ENCODE data around the gene CDHR3. TPM values are rescaled to one million over a fixed set of nuclear protein-coding genes. Genes with fewer than 3 reads are reported as not detected.
A peak's percentile ranks its signal among the peaks of the same experiment; 100 is the strongest.
"Not testable (repeated sequence)": the region's sequence is repeated elsewhere in the genome, so short reads cannot be mapped to it uniquely, and the experiment has no call there.

Gene CDHR3
- total and polyA plus RNA-seq, 9 donors, result 6.4 to 22.5 (median 8.9) TPM

GRCh38 chr7:105990727-105991453 lies 27.8 kb downstream of the CDHR3 start:
- peak; percentile 88 for DNase-seq
- Histone ChIP-seq H3K27ac (ENCODE audit: low read length) (no peak overlapping the region), H3K4me3 (ENCODE audit: low read length) (no peak overlapping the region), H3K4me1 (ENCODE audit: control insufficient read depth, insufficient read depth, low read length) (peaks cover 8% of the 10 kb centered on the region), H3K9me3 (replicated peaks; ENCODE audit: control insufficient read depth, low read depth, low read length) (no peaks in the 10 kb centered on the region), H3K36me3 (ENCODE audit: control insufficient read depth, insufficient read depth, low read length) (no peaks in the 10 kb centered on the region), H3K27me3 (ENCODE audit: control insufficient read depth, insufficient read depth, low read length) (peaks cover 2% of the 10 kb centered on the region)
- 8% methylated on average over 2 of the region's 5 CpGs for WGBS (ENCODE audit: insufficient coverage)

- no peaks in the 10 kb centered on the region for H3K9me3 ChIP-seq (replicated peaks; ENCODE audit: control insufficient read depth, low read depth, low read length)
- H3K36me3 ChIP-seq (ENCODE audit: control insufficient read depth, insufficient read depth, low read length), result no peaks in the 10 kb centered on the region
- 72% methylated on average over 3 of the region's 7 CpGs for WGBS (ENCODE audit: insufficient coverage)
- H3K4me3 ChIP-seq (ENCODE audit: low read length), result no peak overlapping the region
- H3K4me1 ChIP-seq (ENCODE audit: control insufficient read depth, insufficient read depth, low read length), result peaks cover 10% of the 10 kb centered on the region
- DNase-seq, result no peak
- no peak overlapping the region for H3K27ac ChIP-seq (ENCODE audit: low read length)
- H3K27me3 ChIP-seq (ENCODE audit: control insufficient read depth, insufficient read depth, low read length), result peaks cover 2% of the 10 kb centered on the region
These were observed 29.8 kb downstream of the CDHR3 start for GRCh38 chr7:105992905-105993304.

DNA sequence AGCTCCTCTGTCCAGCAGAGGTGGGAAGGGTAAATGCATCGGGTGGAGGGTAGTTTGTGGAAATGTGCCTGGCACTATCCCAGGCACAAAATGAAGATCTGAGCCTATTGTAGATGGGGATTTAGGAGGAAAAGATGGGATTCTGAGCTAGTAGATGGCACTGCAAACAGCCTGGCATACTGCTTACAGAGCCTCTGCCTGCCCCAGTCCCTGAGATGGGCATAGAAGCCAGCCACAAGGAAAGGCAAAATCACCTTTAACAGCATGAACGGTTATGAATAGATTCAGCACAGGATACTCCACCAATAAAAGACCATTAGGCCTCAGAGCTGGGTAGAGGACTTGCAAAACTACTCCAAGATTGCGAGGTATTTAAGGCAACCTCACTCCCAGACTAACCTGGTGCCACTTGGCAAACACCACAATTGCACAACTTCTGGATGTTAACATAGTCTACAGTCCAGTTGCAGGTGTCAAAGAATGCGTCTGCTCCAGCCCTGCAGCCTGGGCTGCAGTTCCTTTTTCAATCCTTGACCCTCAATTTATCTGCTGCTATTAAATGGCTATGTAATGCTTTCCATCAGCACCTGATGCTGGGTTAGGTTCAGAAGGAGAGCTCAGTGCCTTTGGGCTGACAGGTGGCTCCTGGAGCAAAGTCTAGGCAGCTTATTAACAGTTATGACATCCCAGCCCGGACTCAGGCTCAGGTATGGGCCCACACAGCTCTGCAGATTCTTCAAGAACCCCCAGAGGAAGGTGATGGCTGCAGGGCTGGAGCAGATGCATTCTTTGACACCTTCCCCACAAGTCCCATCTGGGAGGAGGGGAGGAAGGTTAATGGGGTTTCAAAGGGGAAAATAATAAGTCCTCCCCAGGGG lies 34.0 kb downstream of the CDHR3 start:
- Histone ChIP-seq H3K4me1 (ENCODE audit: control insufficient read depth, insufficient read depth, low read length) (peaks cover 5% of the 10 kb centered on the region), H3K4me3 (ENCODE audit: low read length) (no peak overlapping the region), H3K36me3 (ENCODE audit: control insufficient read depth, insufficient read depth, low read length) (no peaks in the 10 kb centered on the region), H3K27ac (ENCODE audit: low read length) (no peak overlapping the region), H3K9me3 (replicated peaks; ENCODE audit: control insufficient read depth, low read depth, low read length) (no peaks in the 10 kb centered on the region), H3K27me3 (ENCODE audit: control insufficient read depth, insufficient read depth, low read length) (no peaks in the 10 kb centered on the region)
- WGBS (ENCODE audit: insufficient coverage), result 100% methylated on average over 2 of the region's 5 CpGs
- no peak for DNase-seq

- Histone ChIP-seq H3K27ac (ENCODE audit: low read length) (no peak overlapping the region), H3K4me3 (ENCODE audit: low read length) (no peak overlapping the region), H3K9me3 (replicated peaks; ENCODE audit: control insufficient read depth, low read depth, low read length) (no peaks in the 10 kb centered on the region), H3K27me3 (ENCODE audit: control insufficient read depth, insufficient read depth, low read length) (no peaks in the 10 kb centered on the region), H3K4me1 (ENCODE audit: control insufficient read depth, insufficient read depth, low read length) (peaks cover 5% of the 10 kb centered on the region), H3K36me3 (ENCODE audit: control insufficient read depth, insufficient read depth, low read length) (no peaks in the 10 kb centered on the region)
- WGBS (ENCODE audit: insufficient coverage), result 85% methylated on average over 3 of the region's 5 CpGs
- no peak for DNase-seq
These were observed 36.2 kb downstream of the CDHR3 start for GRCh38 chr7:105999256-105999655.

DNA sequence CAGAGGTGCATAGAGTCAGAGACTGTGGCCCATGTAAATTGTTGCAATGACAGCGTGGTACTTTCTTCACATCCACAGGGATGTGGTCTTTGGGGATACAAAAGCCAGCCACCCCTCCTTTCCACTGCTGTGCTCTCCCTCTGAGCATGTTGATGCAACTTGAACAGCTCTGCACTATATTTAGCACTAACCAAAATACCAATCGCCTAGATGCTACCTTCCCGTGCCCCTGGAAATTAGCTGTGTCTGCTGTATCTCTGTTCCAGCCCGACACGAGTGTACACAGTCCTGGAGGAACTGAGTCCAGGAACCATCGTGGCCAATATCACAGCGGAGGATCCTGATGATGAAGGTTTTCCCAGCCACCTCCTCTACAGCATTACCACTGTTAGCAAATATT lies 38.1 kb downstream of the CDHR3 start:
- peaks cover 5% of the 10 kb centered on the region for H3K4me1 ChIP-seq (ENCODE audit: control insufficient read depth, insufficient read depth, low read length)
- WGBS (ENCODE audit: insufficient coverage), result 69% methylated on average over 7 of the region's 7 CpGs
- H3K9me3 ChIP-seq (replicated peaks; ENCODE audit: control insufficient read depth, low read depth, low read length), result no peaks in the 10 kb centered on the region
- H3K36me3 ChIP-seq (ENCODE audit: control insufficient read depth, insufficient read depth, low read length), result no peaks in the 10 kb centered on the region
- H3K27me3 ChIP-seq (ENCODE audit: control insufficient read depth, insufficient read depth, low read length), result no peaks in the 10 kb centered on the region
- H3K27ac ChIP-seq (ENCODE audit: low read length), result no peak overlapping the region
- H3K4me3 ChIP-seq (ENCODE audit: low read length), result no peak overlapping the region
- DNase-seq, result no peak

GRCh38 chr7:106001886-106002285 lies 38.8 kb downstream of the CDHR3 start:
- Histone ChIP-seq H3K4me1 (ENCODE audit: control insufficient read depth, insufficient read depth, low read length) (peaks cover 5% of the 10 kb centered on the region), H3K27ac (ENCODE audit: low read length) (no peak overlapping the region), H3K4me3 (ENCODE audit: low read length) (no peak overlapping the region), H3K27me3 (ENCODE audit: control insufficient read depth, insufficient read depth, low read length) (no peaks in the 10 kb centered on the region), H3K9me3 (replicated peaks; ENCODE audit: control insufficient read depth, low read depth, low read length) (peaks cover 2% of the 10 kb centered on the region), H3K36me3 (ENCODE audit: control insufficient read depth, insufficient read depth, low read length) (no peaks in the 10 kb centered on the region)
- DNase-seq, result no peak
- WGBS (ENCODE audit: insufficient coverage), result no CpG with 5 or more reads among the region's 1 CpG

- 83% methylated on average over 1 of the region's 5 CpGs for WGBS (ENCODE audit: insufficient coverage)
These were observed 40.5 kb downstream of the CDHR3 start for GRCh38 chr7:106003525-106004064.

DNA sequence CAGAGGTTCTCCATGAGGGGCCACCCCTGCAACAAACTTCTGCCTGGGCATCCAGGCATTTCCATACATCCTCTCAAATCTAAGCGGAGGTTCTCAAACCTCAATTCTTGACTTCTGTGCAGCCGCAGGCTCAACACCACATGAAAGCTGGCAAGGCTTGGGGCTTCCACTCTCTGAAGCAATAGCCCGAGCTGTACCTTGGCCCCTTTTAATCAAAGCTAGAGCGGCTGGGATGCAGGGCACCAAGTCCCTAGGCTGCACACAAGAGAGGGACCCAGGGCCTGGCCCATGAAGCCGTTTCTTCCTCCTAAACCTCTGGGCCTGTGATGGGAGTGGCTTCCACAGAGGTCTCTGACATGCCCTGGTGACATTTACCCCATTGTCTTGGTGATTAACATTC lies 43.8 kb downstream of the CDHR3 start:
- 94% methylated on average over 4 of the region's 5 CpGs for WGBS (ENCODE audit: insufficient coverage)
- Histone ChIP-seq H3K36me3 (ENCODE audit: control insufficient read depth, insufficient read depth, low read length) (no peaks in the 10 kb centered on the region), H3K4me1 (ENCODE audit: control insufficient read depth, insufficient read depth, low read length) (peaks cover 18% of the 10 kb centered on the region)

More at GRCh38 chr7:106003525-106004064, 40.5 kb downstream of the CDHR3 start:
- DNase-seq, result no peak
- Histone ChIP-seq H3K4me3 (ENCODE audit: low read length) (no peak overlapping the region), H3K27me3 (ENCODE audit: control insufficient read depth, insufficient read depth, low read length) (no peaks in the 10 kb centered on the region), H3K9me3 (replicated peaks; ENCODE audit: control insufficient read depth, low read depth, low read length) (peaks cover 9% of the 10 kb centered on the region), H3K27ac (ENCODE audit: low read length) (no peak overlapping the region), H3K36me3 (ENCODE audit: control insufficient read depth, insufficient read depth, low read length) (no peaks in the 10 kb centered on the region), H3K4me1 (ENCODE audit: control insufficient read depth, insufficient read depth, low read length) (no peaks in the 10 kb centered on the region)

DNA sequence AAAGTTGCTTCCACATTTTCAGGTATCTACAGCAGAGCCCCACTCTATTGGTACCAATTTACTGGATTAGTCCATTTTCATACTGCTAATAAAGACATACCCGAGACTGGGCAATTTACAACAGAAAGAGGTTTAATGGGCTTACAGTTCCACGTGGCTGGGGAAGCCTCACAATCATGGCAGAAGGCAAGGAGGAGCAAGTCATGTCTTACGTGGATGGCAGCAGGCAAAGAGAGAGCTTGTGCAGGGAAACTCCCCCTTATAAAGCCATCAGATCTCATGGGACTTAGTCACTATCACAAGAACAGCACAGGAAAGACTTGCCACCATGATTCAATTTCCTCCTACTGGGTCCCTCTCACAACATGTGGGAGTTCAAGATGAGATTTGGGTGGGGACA lies 44.7 kb downstream of the CDHR3 start:
- H3K27me3 ChIP-seq (ENCODE audit: control insufficient read depth, insufficient read depth, low read length); H3K27ac ChIP-seq (ENCODE audit: low read length); H3K9me3 ChIP-seq (replicated peaks; ENCODE audit: control insufficient read depth, low read depth, low read length); H3K36me3 ChIP-seq (ENCODE audit: control insufficient read depth, insufficient read depth, low read length); DNase-seq; H3K4me3 ChIP-seq (ENCODE audit: low read length): not testable (repeated sequence)
- peaks cover 22% of the 10 kb centered on the region for H3K4me1 ChIP-seq (ENCODE audit: control insufficient read depth, insufficient read depth, low read length)
- no CpG with 5 or more reads among the region's 3 CpGs for WGBS (ENCODE audit: insufficient coverage)

More for the DNA sequence above, 43.8 kb downstream of the CDHR3 start:
- Histone ChIP-seq H3K27me3 (ENCODE audit: control insufficient read depth, insufficient read depth, low read length) (no peaks in the 10 kb centered on the region), H3K27ac (ENCODE audit: low read length) (no peak overlapping the region), H3K9me3 (replicated peaks; ENCODE audit: control insufficient read depth, low read depth, low read length) (peaks cover 9% of the 10 kb centered on the region), H3K4me3 (ENCODE audit: low read length) (no peak overlapping the region)
- DNase-seq, result no peak

Data from muscle of leg (tissue), 11 donors.